GM08714 (cell line): ENCODE results near the gene NEK6.

ENCODE experiments used
- H3K4me3 ChIP-seq: fragments of 200-500 bp; sonication (Bioruptor generic); 2 replicates; pipeline ENCODE4 v1.5.1; 2014; ENCODE audit warnings: mild to moderate bottlenecking, low read length, inconsistent platforms
- ZNF274 ChIP-seq: IDR thresholded peaks from 2 replicates; pipeline ENCODE4 v1.6.1; 2012; ENCODE audit warnings: mild to moderate bottlenecking, low read depth, low read length

Gene NEK6

DNA sequence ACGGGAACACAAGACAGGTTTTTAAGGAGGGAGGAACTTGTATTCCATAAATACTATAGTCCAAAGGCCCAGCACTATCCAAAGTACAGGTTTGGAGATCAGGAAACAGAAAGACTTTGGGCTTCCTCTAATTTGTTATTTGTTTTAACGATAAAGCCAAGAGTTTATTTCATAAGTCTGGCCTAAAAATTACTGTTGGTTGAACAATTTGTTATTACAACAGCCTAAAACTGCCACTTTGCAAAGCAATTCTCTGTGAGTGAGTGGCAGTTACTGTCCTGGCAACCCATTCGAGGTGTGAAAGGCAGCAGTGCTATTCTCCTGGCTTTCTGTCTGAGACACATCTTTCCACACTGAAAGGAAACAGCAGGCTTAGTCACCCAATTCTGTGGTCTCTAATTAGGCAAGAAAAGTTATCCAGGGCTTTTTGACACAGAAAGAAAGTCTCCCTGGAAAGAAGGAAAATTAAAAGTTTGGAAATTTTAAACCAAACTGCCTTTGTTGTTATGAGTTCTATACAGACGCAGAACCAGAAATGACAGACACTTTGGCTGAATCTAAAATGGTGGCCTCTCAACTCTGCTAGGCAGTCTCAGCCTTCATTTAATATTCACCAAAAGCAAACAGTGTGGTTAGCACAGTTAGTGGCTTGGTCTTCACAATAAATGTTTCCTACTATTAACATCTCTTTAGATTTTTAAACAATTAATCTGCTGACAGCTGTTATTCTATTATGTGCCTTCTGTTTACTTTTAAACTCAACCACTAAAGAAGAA is 123.6 kb downstream of the NEK6 start:
- no peak for TF ChIP-seq ZNF274
- no peak overlapping the region for H3K4me3 ChIP-seq

DNA sequence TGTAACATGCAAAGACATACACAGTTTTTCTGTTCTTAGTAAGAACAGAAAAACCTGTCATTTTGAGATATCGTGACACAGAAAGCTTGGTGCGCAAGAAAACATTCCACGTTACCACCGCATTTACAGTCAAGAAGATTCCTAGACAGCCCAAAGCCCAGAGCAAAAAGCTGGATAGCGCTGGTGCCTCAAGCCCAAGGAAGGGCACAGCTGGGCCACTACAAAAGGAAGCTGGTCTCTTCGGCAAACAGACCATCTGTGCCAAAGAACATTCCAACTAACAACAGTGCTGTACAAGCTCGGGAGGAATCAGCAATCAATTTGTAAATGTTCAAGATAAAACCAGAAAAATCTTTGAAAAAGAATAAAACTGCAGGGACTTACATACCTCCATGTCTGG is 126.5 kb downstream of the NEK6 start:
- TF ChIP-seq ZNF274, result no peak
- H3K4me3 ChIP-seq, result no peak overlapping the region

DNA sequence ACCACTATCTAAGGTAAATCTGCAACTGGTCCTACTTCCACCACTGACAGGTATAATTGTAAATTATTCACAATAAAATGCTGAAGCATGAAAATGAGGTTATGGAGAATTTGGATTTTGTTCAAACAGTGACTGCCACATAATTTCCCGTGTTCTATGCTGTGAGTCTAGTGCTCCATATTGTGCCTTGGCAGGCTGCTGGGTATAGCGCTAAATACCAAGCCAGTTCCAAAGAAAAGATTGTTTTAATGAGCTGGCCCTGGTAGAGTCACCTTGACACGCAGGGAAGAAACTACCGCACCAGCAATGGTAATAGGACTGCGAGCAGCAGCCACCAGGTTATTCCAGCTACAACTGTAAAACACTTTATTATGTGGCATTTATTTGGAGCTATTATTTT is 127.1 kb downstream of the NEK6 start:
- no peak for TF ChIP-seq ZNF274
- no peak overlapping the region for H3K4me3 ChIP-seq

DNA sequence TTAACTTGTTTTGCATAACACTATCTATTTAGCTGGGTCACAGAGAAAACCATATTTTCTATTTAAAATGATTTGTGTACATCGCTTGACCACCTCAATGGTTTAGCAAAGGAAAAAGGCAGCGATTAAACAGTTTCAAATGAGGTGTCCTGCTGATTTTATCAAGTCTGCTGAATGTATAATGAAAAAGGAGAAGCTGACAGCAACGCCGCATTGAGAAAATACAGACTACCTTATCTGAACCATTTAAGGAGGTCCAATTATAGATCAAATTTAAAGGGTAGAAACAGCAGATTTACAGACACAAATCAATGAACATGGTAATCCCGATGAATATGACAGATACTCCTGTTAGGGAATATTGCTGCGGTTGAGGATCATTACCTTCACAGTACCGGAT is 127.9 kb downstream of the NEK6 start:
- H3K4me3 ChIP-seq, result no peak overlapping the region
- no peak for TF ChIP-seq ZNF274

DNA sequence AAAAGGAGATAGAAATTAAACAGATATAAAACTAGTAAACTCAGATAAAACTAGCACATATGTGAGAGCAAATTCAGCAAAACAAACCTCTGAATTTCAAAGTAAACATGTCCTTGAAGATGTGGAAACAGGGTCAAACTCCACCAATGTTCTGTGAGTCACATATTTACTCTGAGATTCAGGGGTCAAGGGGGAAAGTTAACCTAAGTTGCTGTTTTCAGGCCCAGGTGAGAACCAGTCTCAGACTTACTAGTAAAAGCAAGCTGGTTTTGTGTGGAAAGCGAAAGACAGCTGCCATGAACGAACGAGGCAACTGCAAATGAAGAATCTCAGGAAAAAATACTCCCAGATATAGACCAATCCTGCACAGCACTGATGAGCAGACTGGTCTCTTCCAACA is 128.5 kb downstream of the NEK6 start:
- no peak for TF ChIP-seq ZNF274
- H3K4me3 ChIP-seq, result no peak overlapping the region

DNA sequence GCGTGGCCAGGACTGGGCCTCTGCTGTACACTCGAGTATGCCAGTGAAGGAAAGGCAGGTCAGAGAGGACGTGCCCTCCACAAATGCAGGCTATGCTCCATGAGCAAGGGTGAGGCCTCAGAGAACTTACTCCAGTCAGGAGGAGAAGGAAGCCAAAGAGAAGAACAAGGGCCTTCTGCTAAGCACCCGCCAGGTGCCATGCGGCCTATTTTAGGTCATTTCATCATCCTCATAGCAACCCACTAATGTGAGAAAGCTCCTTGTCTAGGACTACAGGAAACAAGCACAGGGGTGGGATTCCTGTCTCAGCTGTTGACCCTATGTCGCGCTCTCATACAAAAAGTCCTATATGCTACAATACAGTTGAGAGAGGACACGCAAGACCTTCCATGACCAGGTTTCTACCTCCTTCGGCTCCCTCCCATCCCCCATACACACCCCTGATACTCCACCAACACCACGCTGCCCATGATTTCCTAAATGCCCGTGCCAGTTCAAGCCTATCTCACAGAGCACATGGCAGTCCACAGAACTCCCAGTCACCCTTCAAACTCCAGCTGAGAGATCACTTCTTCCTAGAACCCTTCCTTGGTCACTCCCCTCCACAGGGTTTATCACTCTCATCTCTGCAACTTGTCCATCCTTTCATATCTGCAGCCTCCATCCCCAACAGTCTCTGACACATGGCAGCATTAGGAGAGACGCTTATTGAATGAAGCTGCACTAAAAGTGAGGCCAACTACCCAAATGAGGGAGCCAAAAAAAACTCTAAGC is 130.7 kb downstream of the NEK6 start:
- no peak for TF ChIP-seq ZNF274
- H3K4me3 ChIP-seq, result no peak overlapping the region

DNA sequence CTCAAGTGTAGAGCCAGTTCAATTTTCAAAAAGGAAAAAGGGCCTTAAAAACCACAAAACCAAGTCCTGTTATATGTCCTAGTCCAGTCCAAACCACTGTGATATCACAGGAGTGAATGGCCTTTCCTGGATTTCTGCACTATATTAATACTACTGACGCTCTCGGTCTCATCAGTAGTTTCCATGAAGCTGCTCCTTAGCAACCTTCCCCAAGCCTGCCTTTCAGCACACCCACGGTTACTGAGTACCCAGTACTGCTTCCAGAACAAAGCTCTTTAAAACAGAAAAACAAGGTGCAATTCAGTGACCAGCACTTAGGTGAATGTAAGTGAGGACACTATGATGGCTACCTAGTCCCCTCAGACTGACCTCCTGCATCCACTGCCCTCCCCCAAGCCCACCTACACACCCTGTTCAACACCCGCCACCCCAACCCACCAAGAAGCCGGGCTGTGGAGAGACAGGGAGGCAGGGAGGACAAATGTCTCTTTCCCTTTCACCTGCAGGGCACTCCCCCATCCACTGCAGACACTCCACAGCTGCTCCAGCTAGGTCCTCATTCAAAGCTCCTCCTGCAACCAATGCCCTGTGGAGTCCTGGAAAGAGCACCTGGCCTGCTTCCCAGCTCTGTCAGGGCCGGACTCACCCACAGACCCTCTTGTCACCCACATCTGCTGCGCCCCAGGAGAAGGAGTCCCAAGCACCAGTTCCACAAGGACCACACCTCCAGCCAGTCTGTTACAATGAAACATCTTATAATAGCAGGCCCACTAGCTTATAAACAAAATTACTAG is 131.6 kb downstream of the NEK6 start:
- no peak overlapping the region for H3K4me3 ChIP-seq

DNA sequence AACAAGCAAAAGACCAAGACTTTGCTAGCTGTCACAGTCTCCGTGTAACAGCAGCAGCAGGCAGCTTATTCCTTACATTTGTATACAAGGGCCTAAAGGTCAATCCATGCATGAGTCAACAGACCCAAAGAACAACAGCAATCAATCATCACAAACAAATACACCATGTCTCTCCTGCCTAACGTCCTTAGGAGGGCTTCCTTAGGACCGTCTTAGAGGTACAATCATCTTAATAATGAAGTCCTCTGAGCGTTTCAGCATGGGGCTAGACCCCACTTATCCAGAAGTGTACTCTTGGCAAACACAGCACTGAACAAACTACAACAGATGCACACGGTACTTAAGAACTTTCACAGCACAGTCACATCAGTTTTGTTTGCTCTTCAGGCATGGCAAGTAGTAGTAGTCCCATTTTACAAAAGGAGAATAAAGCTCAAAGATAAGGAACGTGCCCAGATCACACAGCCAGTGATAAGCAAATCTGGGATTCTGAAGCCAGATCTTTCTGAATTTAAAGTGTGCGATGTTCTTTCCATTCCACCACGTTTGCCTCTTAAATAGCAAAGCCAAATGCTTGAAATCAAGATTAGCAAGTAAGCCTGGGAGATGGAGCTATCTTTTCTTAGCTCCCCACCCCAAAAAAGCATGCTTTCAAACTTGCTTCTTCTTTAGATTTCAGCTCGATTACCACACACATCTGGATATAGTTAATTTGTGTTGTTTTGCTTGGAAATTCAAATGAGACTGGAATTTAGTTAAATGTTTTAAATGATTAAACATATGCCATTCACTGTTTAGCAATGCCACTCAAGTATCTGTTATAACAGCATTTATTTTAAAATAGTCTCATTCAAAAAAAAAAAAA is 133.3 kb downstream of the NEK6 start:
- H3K4me3 ChIP-seq, result no peak overlapping the region
- TF ChIP-seq ZNF274, result no peak

More for the DNA sequence above, 131.6 kb downstream of the NEK6 start:
- TF ChIP-seq ZNF274, result no peak

DNA sequence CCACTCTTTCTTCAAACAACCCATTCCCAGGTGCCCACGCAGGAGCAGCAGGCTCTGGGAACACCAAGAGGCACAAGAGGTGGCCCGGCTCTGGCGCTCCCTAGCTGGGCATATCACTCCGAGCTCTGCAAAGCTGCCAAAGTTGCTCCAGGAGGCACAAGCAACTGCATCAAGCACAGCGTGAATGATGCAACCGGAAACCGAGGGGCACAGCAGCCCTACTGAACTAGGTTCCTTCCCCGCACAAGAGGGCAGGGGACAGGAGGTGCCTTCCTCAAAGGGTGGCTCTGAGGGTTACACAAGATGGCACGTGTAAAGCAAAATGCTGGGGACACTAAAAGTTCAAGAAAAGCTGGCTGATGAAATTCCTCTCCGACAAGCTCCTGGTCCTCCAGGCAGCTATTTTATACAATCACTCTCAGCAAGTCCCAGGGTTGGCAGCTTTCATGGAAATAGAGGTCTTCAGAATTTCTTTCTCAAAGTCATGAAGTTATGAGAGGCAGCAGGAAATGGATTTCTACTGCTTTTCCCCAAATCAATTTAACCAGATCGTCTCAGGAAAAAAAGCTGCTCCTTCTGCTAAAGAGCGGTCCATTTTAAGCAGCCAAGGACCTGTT is 134.6 kb downstream of the NEK6 start:
- TF ChIP-seq ZNF274, result no peak
- H3K4me3 ChIP-seq, result no peak overlapping the region

DNA sequence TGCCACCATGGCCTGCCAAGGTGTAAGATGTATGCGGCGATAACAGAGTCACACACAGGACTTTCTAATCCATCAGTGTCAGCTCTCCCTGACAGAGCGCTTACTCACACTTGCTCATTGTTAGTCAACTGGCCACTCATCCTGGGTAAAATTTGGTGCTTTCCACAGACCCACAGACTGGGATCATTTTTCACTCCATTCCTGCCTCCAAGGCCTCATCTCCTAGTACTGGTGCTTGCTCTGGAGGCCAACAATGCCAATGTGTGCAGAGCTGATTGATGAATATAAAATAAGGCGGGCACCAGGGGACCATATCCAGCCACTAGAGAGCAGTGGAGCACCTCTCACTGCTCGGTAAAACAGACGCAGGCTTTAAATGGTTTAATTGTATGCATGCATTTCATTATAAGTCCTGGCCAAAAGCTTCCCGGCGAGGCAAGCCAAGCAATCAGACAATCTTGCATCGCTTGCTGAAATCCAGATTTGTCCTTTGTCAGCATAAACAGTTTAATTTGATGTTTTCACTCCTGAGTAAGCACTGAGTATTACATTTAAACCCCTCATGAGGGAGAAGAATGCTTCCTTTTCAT is 135.2 kb downstream of the NEK6 start:
- no peak for TF ChIP-seq ZNF274
- H3K4me3 ChIP-seq, result no peak overlapping the region

DNA sequence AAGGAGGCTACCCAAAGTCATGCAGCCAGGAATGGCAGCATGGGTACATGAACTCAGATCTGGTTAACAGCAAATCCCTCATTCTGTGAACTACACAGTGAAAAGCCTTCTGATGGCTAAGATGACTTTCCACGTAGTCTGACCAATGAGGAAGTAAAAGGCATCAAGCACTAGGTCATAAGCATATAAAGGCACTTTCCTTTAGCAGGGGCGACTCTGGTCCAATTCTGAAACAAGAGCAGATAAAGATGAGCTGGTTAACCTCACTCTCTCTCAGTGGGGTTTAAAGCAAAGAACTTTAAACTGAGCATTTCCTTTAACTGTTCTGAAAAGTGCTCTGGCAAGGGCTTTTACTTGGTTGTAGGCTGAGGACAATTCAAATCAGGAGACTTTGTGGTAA is 136.4 kb downstream of the NEK6 start:
- H3K4me3 ChIP-seq, result no peak overlapping the region
- TF ChIP-seq ZNF274, result no peak

DNA sequence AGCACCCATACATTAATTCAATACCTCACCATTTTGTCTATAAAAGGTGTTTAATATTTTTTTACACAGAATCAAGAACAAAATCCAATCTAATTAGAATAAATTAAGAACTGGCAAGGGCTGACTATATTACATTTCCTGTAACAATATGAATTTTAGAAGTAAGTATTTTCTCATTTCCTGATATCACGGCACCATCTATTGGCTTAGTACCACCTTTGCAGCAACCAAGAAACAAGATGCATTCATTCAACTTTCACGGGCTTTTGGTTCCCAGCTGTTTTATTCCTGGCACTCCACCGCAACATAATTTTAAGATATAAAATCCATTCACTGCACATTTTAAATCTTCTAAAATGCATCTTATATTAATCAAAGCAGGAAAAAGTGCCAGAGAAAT is 136.8 kb downstream of the NEK6 start:
- no peak overlapping the region for H3K4me3 ChIP-seq
- TF ChIP-seq ZNF274, result no peak

DNA sequence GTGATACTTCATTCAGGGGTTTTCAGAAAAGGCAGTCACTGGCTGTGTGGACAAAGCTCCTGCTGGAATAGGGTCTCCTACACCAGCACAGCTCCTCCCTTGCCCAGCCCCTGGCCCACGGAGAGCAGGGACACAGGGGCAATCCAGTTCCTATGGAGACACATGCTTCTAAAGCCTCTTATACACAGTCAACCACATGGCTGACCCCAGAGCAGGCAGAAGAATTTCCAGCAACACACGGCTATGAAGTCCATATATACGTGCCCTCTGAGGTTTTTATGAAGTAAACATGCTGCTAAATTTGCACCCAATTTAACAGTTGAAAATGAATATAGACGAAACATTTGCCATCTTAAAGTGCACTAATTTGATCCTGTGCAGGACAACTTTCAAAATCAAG is 138.1 kb downstream of the NEK6 start:
- no peak overlapping the region for H3K4me3 ChIP-seq
- no peak for TF ChIP-seq ZNF274
